HG03378 (cell line): Measurements from ENCODE around the gene NINL.
"Not testable (repeated sequence)": the region's sequence is repeated elsewhere in the genome, so short reads cannot be mapped to it uniquely, and the experiment has no call there.

Source experiments
- ATAC-seq: cut with Tn5 transposase; IDR thresholded peaks from one replicate; pipeline ENCODE4 v1.9.1; 2021; ENCODE audit warnings: mild to moderate bottlenecking, moderate library complexity; ENCODE audit not compliant: unreplicated experiment

The NINL gene

GRCh38 chr20:25561771-25562170 is 23.6 kb downstream of the NINL start:
- ATAC-seq, result not testable (repeated sequence)

DNA sequence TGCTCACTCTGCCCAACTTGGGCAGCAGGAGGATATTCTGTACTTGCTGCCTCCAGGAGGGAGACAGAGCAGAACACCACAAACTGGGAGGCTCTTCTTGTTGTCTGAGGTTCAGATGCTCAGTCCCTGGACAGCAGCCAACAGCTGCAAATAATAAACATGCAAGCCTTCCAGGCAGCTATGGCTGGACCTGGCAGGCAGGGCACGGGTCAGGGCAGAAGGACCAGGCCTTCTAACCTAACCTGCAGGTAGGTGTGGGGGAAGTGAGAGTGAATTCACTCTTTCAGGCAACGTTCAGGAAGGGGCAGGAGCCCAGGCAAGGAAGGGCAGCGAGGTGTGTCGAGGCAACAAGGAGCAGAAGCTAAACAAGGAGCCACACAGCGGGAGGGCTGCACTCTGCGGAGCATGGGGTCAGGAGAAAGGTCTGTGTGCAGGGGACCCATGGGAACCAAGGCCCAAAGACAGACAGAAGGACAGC is 31.5 kb downstream of the NINL start:
- no peak for ATAC-seq

- no peak for ATAC-seq
Measured at GRCh38 chr20:25552977-25553376, 32.4 kb downstream of the NINL start.

DNA sequence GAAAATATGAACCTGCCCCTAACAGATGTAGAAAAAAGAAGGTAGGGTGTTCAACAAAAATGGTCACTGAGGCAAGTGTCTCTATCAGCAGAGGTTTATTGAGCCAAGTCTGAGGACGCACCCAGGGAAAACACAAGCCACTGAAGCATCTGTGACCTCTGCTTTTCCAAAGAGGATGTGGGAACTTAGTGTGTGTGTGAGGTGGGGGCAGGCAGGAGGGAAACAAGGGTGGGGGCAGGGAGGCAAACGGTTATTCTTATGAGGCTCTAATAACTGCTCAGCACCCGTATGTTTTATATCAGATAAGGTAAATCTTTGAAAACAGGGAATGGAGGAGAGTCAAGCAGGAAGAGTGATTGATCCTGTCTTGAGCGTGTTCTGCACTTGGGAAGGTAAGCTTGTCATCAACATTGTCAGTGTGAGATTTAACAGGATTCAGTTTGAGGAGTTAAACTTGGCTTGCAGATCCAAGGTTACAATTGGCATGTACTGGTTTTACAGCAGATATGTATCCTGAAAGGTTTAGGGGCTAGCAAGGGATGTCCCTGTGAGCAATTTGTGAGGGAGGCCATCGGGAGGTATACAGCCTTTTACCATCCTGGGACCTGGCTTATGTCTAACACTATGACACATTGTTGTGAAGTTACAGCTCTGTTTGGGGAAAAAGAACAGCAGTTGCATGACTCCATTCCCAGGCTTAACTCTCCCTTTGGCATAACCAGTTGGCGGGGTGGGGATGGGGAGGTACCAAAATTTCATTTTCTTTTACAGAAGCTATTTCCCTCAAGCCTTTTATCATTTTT is 33.7 kb downstream of the NINL start:
- ATAC-seq, result no peak

GRCh38 chr20:25550645-25551337 is 34.5 kb downstream of the NINL start:
- ATAC-seq, result not testable (repeated sequence)

- ATAC-seq, result no peak
Measured at GRCh38 chr20:25549843-25550477, 35.4 kb downstream of the NINL start.

GRCh38 chr20:25549172-25549773 is 36.1 kb downstream of the NINL start:
- no peak for ATAC-seq

DNA sequence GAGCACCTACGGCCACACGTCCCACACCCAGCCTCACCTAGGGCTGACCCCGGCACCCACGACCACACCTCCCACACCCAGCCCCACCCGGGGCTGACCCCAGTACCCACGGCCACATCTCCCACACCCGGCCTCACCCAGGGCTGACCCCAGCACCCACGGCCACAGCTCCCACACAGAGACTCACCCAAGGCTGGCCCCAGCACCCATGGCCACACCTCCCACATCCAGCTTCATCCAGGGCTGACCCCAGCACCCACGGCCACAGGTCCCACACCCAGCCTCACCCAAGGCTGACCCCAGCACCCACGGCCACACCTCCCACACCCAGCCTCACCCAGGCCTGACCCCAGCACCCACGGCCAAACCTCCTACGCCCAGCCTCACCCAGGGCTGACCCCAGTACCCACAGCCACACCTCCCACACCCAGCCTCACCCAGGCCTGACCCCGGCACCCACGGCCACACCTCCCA is 36.7 kb downstream of the NINL start:
- ATAC-seq, result no peak

- no peak for ATAC-seq
Measured at GRCh38 chr20:25547999-25548398, 37.3 kb downstream of the NINL start.

DNA sequence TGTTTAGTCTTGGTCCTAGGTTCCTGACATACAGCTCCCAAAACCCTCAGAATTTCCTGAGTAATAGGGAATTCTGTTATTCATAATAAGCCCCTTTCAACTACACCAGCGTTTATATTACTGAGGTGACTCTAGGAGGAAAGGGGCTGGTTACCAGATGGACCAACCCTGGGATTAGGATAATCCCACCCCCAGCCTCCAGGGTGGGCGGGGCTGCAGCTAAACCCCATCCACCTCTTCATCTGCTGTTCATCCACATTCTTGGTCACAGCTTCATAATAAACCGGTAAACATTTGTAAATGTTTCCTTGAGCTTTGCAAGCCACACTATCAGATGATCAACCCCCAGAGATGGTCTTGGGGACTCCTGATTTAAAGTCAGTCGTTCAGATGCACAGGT is 38.3 kb downstream of the NINL start:
- no peak for ATAC-seq

GRCh38 chr20:25546048-25546447 is 39.3 kb downstream of the NINL start:
- no peak for ATAC-seq

DNA sequence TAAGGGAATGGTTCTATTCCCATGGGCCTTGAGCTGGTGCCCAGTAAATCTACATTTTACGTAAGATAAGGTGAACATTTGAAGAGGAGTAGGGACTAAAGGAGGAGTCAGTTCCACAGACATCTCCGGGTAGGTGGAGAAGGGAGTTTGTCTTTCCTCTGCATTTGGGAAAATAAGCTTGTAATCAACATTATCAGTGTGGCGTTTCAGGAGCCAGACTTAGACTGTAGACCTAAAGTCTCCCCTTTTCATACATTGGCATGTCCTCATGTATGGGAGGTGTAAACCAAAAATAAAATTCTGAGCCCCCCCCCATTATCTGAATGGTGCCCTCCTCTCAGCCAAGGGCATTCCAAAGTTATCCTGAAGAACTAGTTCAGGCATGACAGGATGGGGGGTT is 40.2 kb downstream of the NINL start:
- ATAC-seq, result no peak

- no peak for ATAC-seq
Measured at GRCh38 chr20:25544734-25545133, 40.6 kb downstream of the NINL start.

DNA sequence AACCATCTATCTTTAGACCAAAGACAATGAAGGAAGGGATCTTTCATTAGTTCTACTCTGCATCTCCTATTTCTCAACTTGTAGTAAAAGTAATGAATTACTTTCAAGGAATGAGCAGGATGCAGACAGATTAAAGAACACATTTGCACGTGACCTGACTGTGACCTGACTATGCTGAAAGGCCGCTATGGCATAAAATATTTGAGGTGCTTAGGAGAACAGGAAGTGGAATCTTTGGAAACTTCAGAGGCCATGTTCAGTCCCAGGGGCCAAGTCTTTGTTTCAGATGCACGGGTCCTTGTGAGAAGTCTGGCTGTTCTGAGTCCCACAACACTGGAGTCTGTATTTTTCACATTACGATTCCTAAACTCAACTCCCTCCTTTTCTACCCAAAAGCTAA is 41.0 kb downstream of the NINL start:
- ATAC-seq, result no peak

- ATAC-seq, result no peak
Measured at GRCh38 chr20:25543068-25543467, 42.3 kb downstream of the NINL start.

- ATAC-seq, result no peak
Measured at GRCh38 chr20:25541676-25542075, 43.7 kb downstream of the NINL start.

GRCh38 chr20:25539742-25540672 is 45.3 kb downstream of the NINL start:
- ATAC-seq, result no peak

DNA sequence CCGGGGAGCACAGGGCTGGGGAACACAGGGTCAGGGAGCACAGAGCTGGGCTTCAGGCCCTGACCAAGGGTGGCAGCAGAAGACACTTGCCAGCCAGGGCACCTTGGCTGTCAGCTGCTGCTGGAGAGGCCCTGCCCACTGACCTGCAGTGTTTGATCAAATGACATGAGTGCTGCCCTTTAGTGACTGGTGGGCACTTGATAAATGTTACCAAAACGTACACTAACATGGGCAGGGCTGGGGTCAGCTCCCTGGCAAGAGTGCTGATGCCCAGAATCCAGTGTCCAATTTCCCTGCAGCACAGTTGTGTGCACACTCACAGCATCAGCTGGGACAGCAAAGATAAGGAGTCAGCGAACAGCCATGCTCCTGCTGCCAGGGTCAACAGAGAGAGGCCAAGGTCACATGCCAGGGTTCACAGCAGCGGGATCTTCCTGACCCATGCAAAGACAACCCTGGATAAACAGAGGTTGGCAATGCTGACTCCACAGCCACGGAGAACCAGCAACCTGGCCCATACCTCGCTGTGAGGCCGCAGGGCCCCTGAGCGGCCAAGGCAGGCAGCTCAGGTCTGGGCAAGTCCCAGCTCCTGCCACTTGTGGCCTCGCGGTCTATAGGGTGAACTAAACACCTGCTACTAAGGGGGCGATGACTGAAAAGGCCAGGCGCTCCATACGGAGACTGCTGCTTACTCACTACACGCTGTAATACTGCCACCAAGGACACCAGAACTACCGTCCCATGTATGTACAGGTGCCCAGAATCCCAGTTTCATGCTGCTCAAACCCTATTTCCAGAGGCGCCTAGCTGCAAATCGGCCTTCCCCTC is 46.3 kb downstream of the NINL start:
- no peak for ATAC-seq

- no peak for ATAC-seq
Measured at GRCh38 chr20:25537890-25538289, 47.4 kb downstream of the NINL start.
